ENCODE data around the gene SLC7A9. TPM values are rescaled to one million over a fixed set of nuclear protein-coding genes. Genes with fewer than 3 reads are reported as not detected.

SLC7A9 gene
- total and polyA plus RNA-seq, 10 of the 15 experiments (the other 5 are each of a cell fraction or from before 2014, with no cell fraction given) = 0.13 to 0.17 TPM; not detected in 8

DNA sequence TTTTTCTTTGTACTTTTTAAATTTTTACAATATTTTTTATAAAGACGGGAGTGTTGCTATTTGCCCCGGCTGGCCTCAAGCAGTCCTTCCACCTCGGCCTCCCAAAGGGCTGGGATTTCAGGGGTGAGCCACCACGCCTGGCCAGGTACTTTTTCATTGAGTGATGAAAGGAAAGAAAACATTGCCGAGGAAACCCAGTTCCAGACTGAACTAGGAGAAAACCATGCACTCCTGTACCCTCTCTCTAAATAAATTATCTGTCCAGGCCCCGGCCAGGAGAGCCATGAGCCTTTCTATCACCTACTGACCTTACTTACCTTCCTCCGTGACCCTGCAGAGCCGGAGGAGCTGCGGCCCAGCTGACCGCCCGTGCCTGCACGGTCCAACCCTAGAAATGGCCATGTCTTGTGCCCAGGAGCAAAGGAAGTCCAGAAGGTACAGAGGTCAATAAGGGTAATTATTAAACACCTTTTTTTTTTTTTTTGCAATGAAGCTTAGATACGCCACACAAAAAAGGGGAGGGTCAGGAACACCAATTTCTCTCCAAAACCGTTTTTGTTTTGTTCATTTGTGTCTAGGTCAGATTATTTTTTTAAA is at the start of gene SLC7A9 (continued):
- TF ChIP-seq SREBF1 (IDR thresholded peaks at IDR 0.05; ENCODE audit: low read length) (no peak), NBN (IDR thresholded peaks at IDR 0.05) (no peak), CBX3 (IDR thresholded peaks at IDR 0.05; ENCODE audit: borderline replicate concordance, low read depth) (no peak)

DNA sequence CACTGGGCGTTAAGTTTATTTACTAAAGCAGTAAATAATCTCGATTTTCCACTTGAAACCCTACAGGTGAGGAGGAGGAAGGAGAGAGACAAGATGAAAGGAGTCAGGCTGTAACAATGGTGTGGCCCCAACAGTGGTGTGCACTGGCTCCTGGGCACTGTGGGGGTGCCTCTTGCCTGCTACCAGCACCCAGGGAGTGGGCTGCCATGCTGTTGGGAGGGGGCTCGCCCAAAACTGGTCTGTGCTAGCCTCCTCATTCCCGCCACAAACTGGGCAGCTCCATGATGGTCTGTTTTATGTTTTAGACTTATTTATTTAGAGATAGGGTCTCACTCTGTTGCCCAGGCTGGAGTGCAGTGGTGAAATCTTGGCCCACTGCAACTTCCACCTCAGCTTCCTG is 49.8 kb upstream of the SLC7A9 start:
- RAD21 ChIA-PET (ENCODE audit: unreplicated experiment) = no interaction called here
- no peak for ATAC-seq
- no peak for TF ChIP-seq ZNF207 (IDR thresholded peaks at IDR 0.05; ENCODE audit: borderline replicate concordance)
- TF ChIP-seq IRF4 (IDR thresholded peaks at IDR 0.05; ENCODE audit: low read depth, low read length) = no peak
- TF ChIP-seq RB1 (IDR thresholded peaks at IDR 0.05; ENCODE audit: borderline replicate concordance) = no peak
- TF ChIP-seq, protein P1, sequence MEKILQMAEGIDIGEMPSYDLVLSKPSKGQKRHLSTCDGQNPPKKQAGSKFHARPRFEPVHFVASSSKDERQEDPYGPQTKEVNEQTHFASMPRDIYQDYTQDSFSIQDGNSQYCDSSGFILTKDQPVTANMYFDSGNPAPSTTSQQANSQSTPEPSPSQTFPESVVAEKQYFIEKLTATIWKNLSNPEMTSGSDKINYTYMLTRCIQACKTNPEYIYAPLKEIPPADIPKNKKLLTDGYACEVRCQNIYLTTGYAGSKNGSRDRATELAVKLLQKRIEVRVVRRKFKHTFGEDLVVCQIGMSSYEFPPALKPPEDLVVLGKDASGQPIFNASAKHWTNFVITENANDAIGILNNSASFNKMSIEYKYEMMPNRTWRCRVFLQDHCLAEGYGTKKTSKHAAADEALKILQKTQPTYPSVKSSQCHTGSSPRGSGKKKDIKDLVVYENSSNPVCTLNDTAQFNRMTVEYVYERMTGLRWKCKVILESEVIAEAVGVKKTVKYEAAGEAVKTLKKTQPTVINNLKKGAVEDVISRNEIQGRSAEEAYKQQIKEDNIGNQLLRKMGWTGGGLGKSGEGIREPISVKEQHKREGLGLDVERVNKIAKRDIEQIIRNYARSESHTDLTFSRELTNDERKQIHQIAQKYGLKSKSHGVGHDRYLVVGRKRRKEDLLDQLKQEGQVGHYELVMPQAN (conservative IDR thresholded peaks at IDR 0.05) = no peak
- no peak for TF ChIP-seq FOXK2 (IDR thresholded peaks at IDR 0.05)
- TF ChIP-seq, protein P2, sequence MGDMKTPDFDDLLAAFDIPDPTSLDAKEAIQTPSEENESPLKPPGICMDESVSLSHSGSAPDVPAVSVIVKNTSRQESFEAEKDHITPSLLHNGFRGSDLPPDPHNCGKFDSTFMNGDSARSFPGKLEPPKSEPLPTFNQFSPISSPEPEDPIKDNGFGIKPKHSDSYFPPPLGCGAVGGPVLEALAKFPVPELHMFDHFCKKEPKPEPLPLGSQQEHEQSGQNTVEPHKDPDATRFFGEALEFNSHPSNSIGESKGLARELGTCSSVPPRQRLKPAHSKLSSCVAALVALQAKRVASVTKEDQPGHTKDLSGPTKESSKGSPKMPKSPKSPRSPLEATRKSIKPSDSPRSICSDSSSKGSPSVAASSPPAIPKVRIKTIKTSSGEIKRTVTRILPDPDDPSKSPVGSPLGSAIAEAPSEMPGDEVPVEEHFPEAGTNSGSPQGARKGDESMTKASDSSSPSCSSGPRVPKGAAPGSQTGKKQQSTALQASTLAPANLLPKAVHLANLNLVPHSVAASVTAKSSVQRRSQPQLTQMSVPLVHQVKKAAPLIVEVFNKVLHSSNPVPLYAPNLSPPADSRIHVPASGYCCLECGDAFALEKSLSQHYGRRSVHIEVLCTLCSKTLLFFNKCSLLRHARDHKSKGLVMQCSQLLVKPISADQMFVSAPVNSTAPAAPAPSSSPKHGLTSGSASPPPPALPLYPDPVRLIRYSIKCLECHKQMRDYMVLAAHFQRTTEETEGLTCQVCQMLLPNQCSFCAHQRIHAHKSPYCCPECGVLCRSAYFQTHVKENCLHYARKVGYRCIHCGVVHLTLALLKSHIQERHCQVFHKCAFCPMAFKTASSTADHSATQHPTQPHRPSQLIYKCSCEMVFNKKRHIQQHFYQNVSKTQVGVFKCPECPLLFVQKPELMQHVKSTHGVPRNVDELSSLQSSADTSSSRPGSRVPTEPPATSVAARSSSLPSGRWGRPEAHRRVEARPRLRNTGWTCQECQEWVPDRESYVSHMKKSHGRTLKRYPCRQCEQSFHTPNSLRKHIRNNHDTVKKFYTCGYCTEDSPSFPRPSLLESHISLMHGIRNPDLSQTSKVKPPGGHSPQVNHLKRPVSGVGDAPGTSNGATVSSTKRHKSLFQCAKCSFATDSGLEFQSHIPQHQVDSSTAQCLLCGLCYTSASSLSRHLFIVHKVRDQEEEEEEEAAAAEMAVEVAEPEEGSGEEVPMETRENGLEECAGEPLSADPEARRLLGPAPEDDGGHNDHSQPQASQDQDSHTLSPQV (IDR thresholded peaks at IDR 0.05) = no peak
- TF ChIP-seq IKZF2 (IDR thresholded peaks at IDR 0.05) = no peak
- TF ChIP-seq POLR2A (IDR thresholded peaks at IDR 0.05; ENCODE audit: low read depth, low read length) = no peak
- no peak for TF ChIP-seq MEF2A (IDR thresholded peaks at IDR 0.05; ENCODE audit: insufficient read depth, low read depth, low read length)
- no peak for TF ChIP-seq CBX3 (IDR thresholded peaks at IDR 0.05; ENCODE audit: borderline replicate concordance, low read depth)
- TF ChIP-seq ETV6 (conservative IDR thresholded peaks at IDR 0.05 in 1 of 2, IDR thresholded peaks at IDR 0.05 in 1 of 2; ENCODE audit: borderline replicate concordance in 1 of 2, low read depth in 1 of 2) = no peak
- TF ChIP-seq, protein P3, sequence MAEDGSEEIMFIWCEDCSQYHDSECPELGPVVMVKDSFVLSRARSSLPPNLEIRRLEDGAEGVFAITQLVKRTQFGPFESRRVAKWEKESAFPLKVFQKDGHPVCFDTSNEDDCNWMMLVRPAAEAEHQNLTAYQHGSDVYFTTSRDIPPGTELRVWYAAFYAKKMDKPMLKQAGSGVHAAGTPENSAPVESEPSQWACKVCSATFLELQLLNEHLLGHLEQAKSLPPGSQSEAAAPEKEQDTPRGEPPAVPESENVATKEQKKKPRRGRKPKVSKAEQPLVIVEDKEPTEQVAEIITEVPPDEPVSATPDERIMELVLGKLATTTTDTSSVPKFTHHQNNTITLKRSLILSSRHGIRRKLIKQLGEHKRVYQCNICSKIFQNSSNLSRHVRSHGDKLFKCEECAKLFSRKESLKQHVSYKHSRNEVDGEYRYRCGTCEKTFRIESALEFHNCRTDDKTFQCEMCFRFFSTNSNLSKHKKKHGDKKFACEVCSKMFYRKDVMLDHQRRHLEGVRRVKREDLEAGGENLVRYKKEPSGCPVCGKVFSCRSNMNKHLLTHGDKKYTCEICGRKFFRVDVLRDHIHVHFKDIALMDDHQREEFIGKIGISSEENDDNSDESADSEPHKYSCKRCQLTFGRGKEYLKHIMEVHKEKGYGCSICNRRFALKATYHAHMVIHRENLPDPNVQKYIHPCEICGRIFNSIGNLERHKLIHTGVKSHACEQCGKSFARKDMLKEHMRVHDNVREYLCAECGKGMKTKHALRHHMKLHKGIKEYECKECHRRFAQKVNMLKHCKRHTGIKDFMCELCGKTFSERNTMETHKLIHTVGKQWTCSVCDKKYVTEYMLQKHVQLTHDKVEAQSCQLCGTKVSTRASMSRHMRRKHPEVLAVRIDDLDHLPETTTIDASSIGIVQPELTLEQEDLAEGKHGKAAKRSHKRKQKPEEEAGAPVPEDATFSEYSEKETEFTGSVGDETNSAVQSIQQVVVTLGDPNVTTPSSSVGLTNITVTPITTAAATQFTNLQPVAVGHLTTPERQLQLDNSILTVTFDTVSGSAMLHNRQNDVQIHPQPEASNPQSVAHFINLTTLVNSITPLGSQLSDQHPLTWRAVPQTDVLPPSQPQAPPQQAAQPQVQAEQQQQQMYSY (CRISPR knock-in tag; IDR thresholded peaks at IDR 0.05) = no peak

More for the DNA sequence above, 49.8 kb upstream of the SLC7A9 start:
- Histone ChIP-seq H3K9ac (ENCODE audit: control insufficient read depth, insufficient read depth, low read length) (no peak overlapping the region), H3K4me2 (ENCODE audit: control insufficient read depth, insufficient read depth) (no peak overlapping the region), H3K4me1 (ENCODE audit: control insufficient read depth, insufficient read depth, low read length) (no peaks in the 10 kb centered on the region), H3K27me3 (replicated peaks in 1 of 2; ENCODE audit: control insufficient read depth in 2 of 2, insufficient read depth in 2 of 2, low read length in 1 of 2) (no peaks in the 10 kb centered on the region), H3K79me2 (ENCODE audit: control insufficient read depth, insufficient read depth, low read length) (no peaks in the 10 kb centered on the region), H3K9me3 (replicated peaks; ENCODE audit: control insufficient read depth, insufficient read depth, low read length) (no peaks in the 10 kb centered on the region), H3K4me3 (no peak overlapping the region), H3K36me3 (ENCODE audit: control insufficient read depth in 2 of 2, insufficient read depth in 2 of 2, low read length in 1 of 2) (no peaks in the 10 kb centered on the region; a peak in 1 of 4 replicates), H2AFZ (ENCODE audit: control insufficient read depth, low read depth, low read length) (no peak overlapping the region), H3K27ac (ENCODE audit: control insufficient read depth, insufficient read depth) (no peak overlapping the region), H4K20me1 (ENCODE audit: control insufficient read depth, insufficient read depth) (no peaks in the 10 kb centered on the region)
- ChIA-PET SMC1A (ENCODE audit: uncharacterized antibody, unreplicated experiment) (no interaction called here), CTCF (no interaction called here), POLR2A (no interaction called here)
- BruUV-seq (replicated peaks) = no TSS peak
- intact Hi-C loops (cut with micrococcal nuclease; ENCODE audit: unreplicated experiment) = no loop called here
- DNase-seq (ENCODE audit: low read depth, low spot score) = no peak
- no peak for FAIRE-seq
- WGBS (ENCODE audit: insufficient coverage, insufficient replicate concordance, low lambda C conversion rate, missing lambda C conversion rate) = 92% methylated on average over 4 of the region's 4 CpGs
- in situ Hi-C loops (cut with MboI) = no loop called here
